NCI-H1417 (cell line): Measurements from ENCODE around the gene DMRT1.

Experiments used
- DNase-seq, 3 experiments: peaks; one replicate each; lab custom pipeline; 2025; lab: John Stamatoyannopoulos, UW

DMRT1 gene

GRCh38 chr9:922171-922570 is 80.7 kb downstream of the DMRT1 start:
- DNase-seq = no peak

GRCh38 chr9:922731-923130 is 81.2 kb downstream of the DMRT1 start:
- no peak for DNase-seq

- no peak for DNase-seq
Observed at GRCh38 chr9:926976-927375, 85.5 kb downstream of the DMRT1 start.

- DNase-seq = no peak
Observed at GRCh38 chr9:928363-929042, 87.0 kb downstream of the DMRT1 start.

- DNase-seq = no peak
Observed at GRCh38 chr9:929719-930118, 88.2 kb downstream of the DMRT1 start.

GRCh38 chr9:933356-933755 is 91.9 kb downstream of the DMRT1 start:
- no peak for DNase-seq

GRCh38 chr9:935348-935965 is 94.0 kb downstream of the DMRT1 start:
- DNase-seq = peak; percentile 35 to 83 (median 73)

GRCh38 chr9:942805-943580 is 101.5 kb downstream of the DMRT1 start:
- DNase-seq = peak in 1 of 3 experiments; percentile 46

- DNase-seq = no peak
Observed at GRCh38 chr9:947985-948384, 106.5 kb downstream of the DMRT1 start.

GRCh38 chr9:948497-948896 is 107.0 kb downstream of the DMRT1 start:
- no peak for DNase-seq

- no peak for DNase-seq
Observed at GRCh38 chr9:950139-950538, 108.6 kb downstream of the DMRT1 start.

GRCh38 chr9:952546-952945 is 111.0 kb downstream of the DMRT1 start:
- DNase-seq = no peak

GRCh38 chr9:959105-959504 is 117.6 kb downstream of the DMRT1 start:
- DNase-seq = no peak

- DNase-seq = no peak
Observed at GRCh38 chr9:959914-960313, 118.4 kb downstream of the DMRT1 start.

- DNase-seq = no peak
Observed at GRCh38 chr9:962023-962422, 120.5 kb downstream of the DMRT1 start.

GRCh38 chr9:965497-965896 is 124.0 kb downstream of the DMRT1 start:
- no peak for DNase-seq

- DNase-seq = no peak
Observed at GRCh38 chr9:966870-967269, 125.4 kb downstream of the DMRT1 start.

GRCh38 chr9:967436-967835 is 125.9 kb downstream of the DMRT1 start:
- DNase-seq = no peak

GRCh38 chr9:967903-968641 is 126.6 kb downstream of the DMRT1 start:
- no peak for DNase-seq

GRCh38 chr9:969310-970150 is 128.0 kb downstream of the DMRT1 start:
- DNase-seq = no peak

- DNase-seq = no peak
Observed at GRCh38 chr9:970151-970996, 128.9 kb downstream of the DMRT1 start.
